HG03108 (cell line): ENCODE data around the gene DNHD1.

Source experiments
- ATAC-seq: cut with Tn5 transposase; IDR thresholded peaks from one replicate; pipeline ENCODE4 v1.9.1; 2021; ENCODE audit warnings: moderate library complexity; ENCODE audit not compliant: unreplicated experiment

The DNHD1 gene

DNA sequence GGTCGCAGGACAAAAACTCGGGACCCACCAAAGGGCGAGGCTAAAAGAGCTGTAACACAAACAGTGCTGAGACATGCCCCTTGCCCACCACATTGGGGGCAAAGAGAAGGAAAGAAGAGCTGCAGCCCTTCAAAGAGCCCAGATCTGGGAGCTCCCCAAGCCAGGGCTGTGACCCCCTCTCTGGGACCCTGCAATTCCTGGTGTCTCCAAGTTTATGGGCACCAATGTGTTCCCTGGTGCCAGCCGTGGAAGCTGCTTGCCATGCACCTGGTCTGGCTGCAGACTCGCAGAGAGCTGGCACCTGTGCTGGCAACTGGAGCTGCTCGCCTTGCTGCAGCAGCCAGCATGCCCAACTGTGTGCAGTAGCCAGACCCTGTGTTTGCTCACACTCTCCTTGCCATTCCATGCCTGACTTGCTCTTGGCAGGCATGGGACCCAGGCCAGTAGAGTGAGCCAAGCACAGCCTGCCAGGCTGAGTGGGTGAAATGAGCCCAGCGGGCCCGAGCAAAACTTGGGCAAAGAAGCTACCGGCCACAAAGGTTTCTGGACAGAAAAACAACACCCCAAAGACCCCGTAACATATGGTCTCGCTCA lies 90.4 kb downstream of the DNHD1 start:
- ATAC-seq = no peak

DNA sequence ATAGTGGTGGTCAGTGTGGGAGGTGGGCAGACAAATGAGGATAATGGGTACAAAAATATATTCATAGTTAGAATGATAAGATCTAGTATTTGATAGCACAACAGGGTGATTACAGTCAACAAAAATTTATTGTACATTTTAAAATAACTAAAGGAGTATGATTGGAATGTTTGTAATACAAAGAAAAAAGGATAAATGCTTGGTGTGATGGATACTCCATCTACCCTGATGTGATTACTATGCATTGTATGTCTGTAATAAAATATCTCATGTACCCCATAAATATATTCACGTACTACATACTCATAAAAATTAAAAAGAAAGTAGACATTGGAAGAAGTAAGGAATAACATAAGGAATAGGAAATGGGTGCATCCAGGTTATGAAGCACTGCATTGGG lies 90.9 kb downstream of the DNHD1 start:
- no peak for ATAC-seq

- no peak for ATAC-seq
Measured at GRCh38 chr11:6594142-6594768, 97.2 kb downstream of the DNHD1 start.

- no peak for ATAC-seq
Measured at GRCh38 chr11:6596239-6596877, 99.3 kb downstream of the DNHD1 start.

DNA sequence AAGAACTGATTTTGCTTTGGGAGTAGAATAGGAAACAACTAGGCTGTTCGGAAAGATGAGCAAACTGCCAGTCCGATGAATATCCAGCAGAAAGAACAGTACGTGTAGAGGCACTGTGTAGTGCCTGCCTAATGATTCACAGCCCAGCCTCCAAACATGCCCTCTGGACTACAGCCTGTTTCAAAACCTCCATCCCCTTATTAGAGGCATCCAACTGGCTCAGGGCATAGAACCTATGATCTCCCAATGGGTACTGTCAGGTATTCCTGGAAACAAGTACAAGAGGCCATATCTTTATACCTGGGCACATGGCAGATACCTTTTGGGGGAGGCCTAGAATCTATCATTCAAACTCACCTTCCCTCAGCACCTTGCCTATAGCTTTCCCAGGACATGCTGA lies 101.5 kb downstream of the DNHD1 start:
- ATAC-seq = no peak

DNA sequence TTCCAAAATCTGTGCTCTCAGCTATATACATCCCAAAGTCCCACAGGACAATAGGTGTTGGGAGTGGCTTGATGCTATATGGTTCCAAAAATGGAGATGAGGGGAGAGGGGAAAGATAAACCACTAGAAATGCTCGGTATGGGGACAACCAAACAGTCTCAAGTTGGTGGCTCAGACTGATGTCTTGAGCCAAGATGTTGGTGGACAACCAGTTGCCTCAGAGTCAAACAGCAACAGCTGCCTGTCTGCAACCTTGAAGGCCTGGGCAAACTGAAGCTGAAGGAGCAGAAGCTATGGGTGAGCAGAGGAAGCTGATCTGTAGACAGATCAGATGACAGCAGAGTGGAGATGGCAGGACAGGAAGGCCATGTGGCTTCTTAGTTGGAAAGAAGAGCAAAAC lies 102.4 kb downstream of the DNHD1 start:
- ATAC-seq = no peak

GRCh38 chr11:6599881-6600390 lies 102.9 kb downstream of the DNHD1 start:
- ATAC-seq = no peak

GRCh38 chr11:6601041-6601461 lies 104.0 kb downstream of the DNHD1 start:
- no peak for ATAC-seq

DNA sequence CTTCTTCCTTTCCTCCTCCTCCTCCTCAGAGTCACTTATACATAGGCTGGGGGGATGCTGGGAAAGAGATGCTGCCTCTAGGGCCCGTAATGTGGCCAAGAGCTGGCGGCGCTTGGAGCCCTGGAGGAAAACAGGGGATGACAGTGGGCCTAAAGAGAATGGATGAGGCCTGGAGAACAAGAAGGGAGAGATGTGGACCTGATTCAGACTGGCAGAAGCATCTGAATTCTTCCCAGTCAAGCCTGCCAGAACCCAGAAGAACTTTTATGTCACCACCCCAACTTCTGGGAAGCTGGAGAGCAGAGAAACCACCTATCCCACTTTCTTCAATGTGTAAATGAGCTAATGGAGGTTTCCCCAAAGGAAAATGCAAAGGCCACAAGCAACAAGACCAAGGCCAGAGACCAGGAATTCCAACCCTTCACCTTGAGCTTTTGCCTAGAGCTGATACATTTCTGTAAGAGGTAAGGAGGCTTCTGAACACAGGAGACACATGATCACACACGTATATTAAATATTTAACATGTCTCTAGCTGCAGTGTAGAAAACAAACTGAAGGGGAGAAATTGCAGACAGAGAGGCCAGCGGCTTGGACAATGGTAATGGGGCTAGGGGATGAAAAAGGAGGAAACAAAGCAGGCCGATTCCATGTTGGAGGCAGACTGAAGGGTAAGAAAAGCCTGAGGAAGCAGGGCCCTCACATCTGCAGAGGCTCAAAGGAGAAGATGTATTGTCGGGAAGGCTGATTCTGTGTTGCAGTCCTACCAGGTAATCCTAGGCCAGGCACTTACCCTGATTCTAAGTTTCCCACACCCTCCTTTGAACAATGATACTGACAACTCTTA lies 105.2 kb downstream of the DNHD1 start:
- no peak for ATAC-seq

- peak; percentile 61 for ATAC-seq
Measured at GRCh38 chr11:6603287-6604080, 106.4 kb downstream of the DNHD1 start, which contains the start of the genes ILK and RRP8. TSS of gene ILK (plus strand) at chr11:6603774. CDS start at chr11:6604272, 498 bp downstream. TSS of gene RRP8 (minus strand) at chr11:6603616. CDS start at chr11:6603502, 114 bp downstream.

DNA sequence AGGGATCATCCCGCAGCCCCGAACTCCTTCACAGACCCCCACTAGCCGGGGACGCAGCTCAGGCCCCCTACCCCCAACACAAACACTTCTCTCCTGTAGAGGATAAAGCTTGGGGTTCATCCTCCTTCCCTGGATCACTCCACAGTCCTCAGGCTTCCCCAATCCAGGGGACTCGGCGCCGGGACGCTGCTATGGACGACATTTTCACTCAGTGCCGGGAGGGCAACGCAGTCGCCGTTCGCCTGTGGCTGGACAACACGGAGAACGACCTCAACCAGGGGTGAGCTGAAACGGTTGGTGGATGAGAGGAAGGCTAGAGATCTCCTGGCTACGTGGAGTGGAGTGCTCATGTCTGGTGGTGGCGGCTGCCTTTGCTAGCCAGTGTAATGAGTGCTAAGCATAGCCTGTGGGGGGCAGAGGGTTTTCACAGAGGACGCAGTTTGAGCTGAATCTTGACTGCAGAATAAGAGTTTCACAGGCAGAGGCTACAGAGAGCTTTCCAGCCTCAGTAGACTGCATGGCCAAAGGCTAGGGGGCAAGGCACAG lies 107.1 kb downstream of the DNHD1 start:
- peak; percentile 33 for ATAC-seq

- no peak for ATAC-seq
Measured at GRCh38 chr11:6604790-6605189, 107.7 kb downstream of the DNHD1 start.

DNA sequence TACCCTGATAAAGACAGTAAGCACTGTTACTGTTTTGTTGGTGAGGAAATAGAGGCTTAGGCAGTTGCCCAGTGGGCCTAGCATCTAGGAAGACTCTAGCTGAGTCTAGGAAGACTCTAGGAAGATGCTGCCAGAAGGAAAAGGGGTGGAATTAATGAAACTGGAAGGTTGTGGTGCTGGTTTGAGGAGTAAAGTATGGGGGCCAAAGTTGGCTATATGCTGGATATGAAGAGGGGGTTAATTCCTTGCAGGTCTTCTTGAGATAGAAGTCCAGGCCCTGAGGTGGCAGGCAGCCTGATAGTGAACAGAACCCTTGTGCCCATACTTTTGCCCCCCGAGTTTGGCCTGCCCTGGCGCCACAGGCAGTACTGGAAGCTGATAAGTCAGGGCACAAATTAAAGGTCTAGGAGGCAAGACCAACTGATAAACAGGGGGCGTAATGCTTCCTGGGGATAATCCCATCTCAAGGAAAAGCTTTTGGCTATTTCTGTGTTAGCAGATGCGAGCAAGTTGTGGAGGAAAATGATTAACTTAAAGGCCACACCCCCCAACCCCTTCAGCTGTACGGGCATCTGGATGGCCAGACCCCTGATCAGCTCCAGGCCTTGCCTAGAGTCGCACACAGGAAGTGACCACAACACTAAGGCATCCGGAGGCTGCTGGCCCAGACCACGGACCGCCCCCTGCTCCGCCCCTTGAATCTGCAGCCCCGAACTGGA lies 109.5 kb downstream of the DNHD1 start:
- ATAC-seq = peak; percentile 59

- ATAC-seq = no peak
Measured at GRCh38 chr11:6607190-6607795, 110.2 kb downstream of the DNHD1 start.

- no peak for ATAC-seq
Measured at GRCh38 chr11:6608011-6608410, 110.9 kb downstream of the DNHD1 start.

- ATAC-seq = no peak
Measured at GRCh38 chr11:6608726-6609501, 111.8 kb downstream of the DNHD1 start.

DNA sequence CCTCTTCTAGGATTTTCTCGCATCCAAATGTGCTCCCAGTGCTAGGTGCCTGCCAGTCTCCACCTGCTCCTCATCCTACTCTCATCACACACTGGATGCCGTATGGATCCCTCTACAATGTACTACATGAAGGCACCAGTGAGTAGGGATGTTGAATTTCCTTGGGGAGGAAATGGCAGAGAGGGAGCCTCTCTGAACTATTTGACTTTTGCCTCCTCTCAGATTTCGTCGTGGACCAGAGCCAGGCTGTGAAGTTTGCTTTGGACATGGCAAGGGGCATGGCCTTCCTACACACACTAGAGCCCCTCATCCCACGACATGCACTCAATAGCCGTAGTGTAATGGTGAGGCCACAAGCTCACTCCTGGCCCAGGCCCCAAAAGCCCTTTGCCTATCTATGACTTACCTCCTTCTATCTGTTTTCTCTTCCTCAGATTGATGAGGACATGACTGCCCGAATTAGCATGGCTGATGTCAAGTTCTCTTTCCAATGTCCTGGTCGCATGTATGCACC lies 112.5 kb downstream of the DNHD1 start:
- no peak for ATAC-seq

- ATAC-seq = no peak
Measured at GRCh38 chr11:6610591-6610990, 113.5 kb downstream of the DNHD1 start.
